GM21529 (cell line): Measurements from ENCODE around the gene ANK2.

Experiments used
- ATAC-seq: cut with Tn5 transposase; IDR thresholded peaks from one replicate; pipeline ENCODE4 v1.9.1; 2021; ENCODE audit not compliant: unreplicated experiment

Gene ANK2

GRCh38 chr4:113049421-113050370 is at the start of gene ANK2:
ANK2 (plus strand) TSS chr4:113049653; CDS start chr4:113049729, 76 bp downstream.
- ATAC-seq: no peak

GRCh38 chr4:113003841-113004240 is 45.6 kb upstream of the ANK2 start:
- no peak for ATAC-seq

GRCh38 chr4:113004655-113005054 is 44.8 kb upstream of the ANK2 start:
- ATAC-seq: no peak

GRCh38 chr4:113006632-113007031 is 42.8 kb upstream of the ANK2 start:
- no peak for ATAC-seq

- no peak for ATAC-seq
Observed at GRCh38 chr4:113007151-113007550, 42.3 kb upstream of the ANK2 start.

GRCh38 chr4:113008135-113008534 is 41.3 kb upstream of the ANK2 start:
- no peak for ATAC-seq

- ATAC-seq: no peak
Observed at GRCh38 chr4:113008716-113009115, 40.7 kb upstream of the ANK2 start.

GRCh38 chr4:113009461-113009860 is 40.0 kb upstream of the ANK2 start:
- ATAC-seq: no peak

- ATAC-seq: no peak
Observed at GRCh38 chr4:113012122-113012725, 37.2 kb upstream of the ANK2 start.

- no peak for ATAC-seq
Observed at GRCh38 chr4:113012786-113013185, 36.7 kb upstream of the ANK2 start.

GRCh38 chr4:113013751-113014150 is 35.7 kb upstream of the ANK2 start:
- no peak for ATAC-seq

GRCh38 chr4:113016377-113016776 is 33.1 kb upstream of the ANK2 start:
- ATAC-seq: no peak

- ATAC-seq: no peak
Observed at GRCh38 chr4:113020966-113021365, 28.5 kb upstream of the ANK2 start.

- ATAC-seq: no peak
Observed at GRCh38 chr4:113024388-113024787, 25.1 kb upstream of the ANK2 start.

GRCh38 chr4:113025416-113025815 is 24.0 kb upstream of the ANK2 start:
- ATAC-seq: no peak

- no peak for ATAC-seq
Observed at GRCh38 chr4:113026556-113026955, 22.9 kb upstream of the ANK2 start.

GRCh38 chr4:113028074-113028473 is 21.4 kb upstream of the ANK2 start:
- ATAC-seq: no peak

- ATAC-seq: no peak
Observed at GRCh38 chr4:113031212-113031611, 18.2 kb upstream of the ANK2 start.

GRCh38 chr4:113040793-113041192 is 8.7 kb upstream of the ANK2 start:
- ATAC-seq: peak; percentile 72

- no peak for ATAC-seq
Observed at GRCh38 chr4:113042502-113042901, 7.0 kb upstream of the ANK2 start.

GRCh38 chr4:113043591-113043990 is 5.9 kb upstream of the ANK2 start:
- ATAC-seq: no peak

- no peak for ATAC-seq
Observed at GRCh38 chr4:113050371-113050755, 910 bp downstream of the ANK2 start.
